ENCODE measurements around the gene FLVCR2. TPM values are rescaled to one million over a fixed set of nuclear protein-coding genes. Genes with fewer than 3 reads are reported as not detected.

FLVCR2 gene
- polyA plus RNA-seq, 4 donors: 5.3 to 7.5 (median 5.5) TPM

DNA sequence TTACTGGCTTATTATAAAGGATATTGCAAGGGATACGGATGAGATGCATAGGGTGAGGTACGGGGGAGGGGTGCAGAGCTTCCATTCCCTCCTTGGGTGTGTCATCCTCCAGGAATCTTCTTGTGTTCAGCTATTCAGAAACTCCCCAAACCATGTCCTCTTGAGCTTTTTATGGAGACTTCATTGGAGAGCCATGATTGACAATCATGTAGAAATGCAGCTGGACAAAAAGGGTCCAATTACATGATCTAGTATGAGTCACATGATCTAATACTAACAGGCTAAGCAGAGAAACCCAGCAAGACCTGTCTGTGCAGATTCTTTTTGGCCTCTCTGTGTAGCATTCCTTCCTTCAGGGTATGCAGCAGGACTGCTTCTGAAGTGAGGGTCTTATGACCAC, 23.9 kb upstream of the FLVCR2 start:
- no peak for DNase-seq (ENCODE audit: low read depth in 4 of 4, low spot score in 3 of 4)

DNA sequence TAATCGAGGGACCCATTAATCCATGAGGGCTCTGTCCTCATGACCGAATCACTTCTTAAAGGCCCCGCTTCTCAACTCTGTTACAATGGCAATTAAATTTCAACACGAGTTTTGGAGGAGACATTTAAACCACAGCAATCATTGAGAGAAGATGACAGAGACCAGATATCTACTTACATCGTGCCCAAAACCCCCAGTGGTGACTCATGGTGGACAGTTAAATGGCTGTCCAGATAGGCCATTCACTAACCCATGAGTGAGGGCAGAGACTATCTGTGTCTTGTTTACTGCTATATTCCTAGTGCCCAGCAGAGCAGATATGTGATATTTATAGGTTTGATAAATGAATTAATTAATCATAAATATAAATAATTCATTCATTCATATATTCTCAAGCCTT, 20.0 kb upstream of the FLVCR2 start:
- DNase-seq (ENCODE audit: low read depth in 4 of 4, low spot score in 3 of 4): no peak

DNA sequence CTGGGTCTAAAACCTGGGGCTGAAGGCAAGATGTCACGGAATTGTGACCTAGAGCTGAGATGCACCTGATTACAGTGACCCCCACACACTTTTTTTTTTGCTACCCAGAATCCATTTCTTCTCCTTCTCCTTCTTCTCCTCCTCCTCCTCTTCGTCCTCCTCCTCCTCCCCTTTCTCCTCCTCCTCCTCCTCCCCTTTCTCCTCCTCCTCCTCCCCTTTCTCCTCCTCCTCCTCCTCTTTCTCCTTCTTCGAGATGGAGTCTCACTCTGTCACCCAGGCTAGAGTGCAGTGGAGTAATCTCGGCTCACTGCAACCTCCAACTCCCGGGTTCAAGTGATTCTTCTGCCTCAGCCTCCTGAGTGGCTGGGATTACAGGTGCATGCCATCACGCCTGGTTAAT, 19.4 kb upstream of the FLVCR2 start:
- no peak for DNase-seq (ENCODE audit: low read depth in 4 of 4, low spot score in 3 of 4)

DNA sequence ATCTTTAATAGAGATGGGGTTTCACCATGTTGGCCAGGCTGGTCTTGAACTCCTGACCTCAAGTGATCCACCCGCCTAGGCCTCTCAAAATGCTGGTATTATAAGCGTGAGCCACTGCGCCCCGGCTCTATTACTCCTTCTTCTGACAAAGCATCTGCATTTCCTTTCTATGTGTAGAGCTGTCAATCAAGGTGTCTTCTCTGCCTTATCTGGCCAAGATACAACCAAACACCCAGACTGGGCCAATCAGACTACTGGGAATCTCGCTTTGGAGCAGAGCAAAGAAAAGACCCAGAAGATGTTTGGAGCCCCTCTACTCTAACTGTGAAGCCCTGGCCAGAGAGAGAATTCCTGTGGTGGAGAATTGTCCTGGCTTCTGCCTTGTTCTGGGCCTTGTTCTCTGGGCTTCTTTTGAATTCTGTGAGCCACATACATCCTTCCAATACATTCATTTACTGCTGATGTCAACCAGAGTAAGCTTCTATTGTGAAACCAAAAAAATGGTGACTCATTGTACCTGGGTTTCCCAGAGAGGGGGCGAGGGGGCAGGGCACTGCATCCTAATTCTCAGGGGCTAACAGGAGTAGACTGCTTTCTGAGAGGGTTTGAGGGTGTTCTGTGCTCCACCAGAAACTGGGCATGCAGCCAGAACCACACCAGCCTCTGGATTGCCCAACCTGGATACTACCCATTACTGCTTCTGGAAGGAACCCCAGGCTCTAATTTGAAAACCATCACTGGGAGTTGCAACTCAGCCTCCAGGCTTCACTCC, 18.8 kb upstream of the FLVCR2 start:
- DNase-seq (ENCODE audit: low read depth in 4 of 4, low spot score in 3 of 4): no peak

DNA sequence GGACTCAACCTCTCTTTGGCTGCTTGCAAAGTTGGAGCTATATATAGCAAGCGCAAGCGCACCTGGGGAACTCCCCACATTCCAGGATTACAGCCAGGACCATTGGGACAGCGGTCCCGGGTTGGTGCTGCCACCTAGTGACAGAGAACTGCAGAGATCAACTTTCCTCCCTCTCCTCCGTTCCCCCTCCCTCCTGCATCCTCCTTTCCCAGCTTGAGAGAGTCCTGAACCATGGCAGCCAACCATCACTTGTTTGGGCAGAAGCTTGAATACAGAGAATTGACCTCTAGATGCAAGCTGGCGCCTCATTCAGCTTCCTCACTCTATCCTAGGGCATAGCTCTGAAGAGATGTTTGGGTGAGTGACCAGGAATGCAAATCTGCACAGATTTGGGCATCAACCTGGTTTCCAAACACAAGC, 17.4 kb upstream of the FLVCR2 start:
- peak; percentile 60 to 73 (median 68) for DNase-seq (ENCODE audit: low read depth in 4 of 4, low spot score in 3 of 4)

DNA sequence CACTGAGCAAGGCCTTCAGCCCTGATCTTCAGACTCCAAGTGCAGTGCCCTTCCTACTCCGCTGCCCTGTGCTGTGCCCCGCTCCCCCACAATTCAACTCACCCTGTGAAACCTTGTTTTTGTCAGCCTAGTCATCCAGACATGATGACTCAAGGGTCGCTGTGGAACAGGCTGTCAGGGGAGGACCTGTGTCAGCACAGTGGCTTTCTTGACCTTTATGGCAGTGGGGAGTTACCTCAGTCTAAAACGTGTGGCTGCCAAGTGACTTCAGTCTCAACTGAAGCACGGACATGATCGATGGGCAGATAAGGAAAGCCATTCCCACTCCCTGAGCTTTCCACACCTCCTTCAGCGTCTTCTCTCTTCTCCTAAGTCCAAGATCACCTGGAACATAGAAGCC, 16.3 kb upstream of the FLVCR2 start:
- no peak for DNase-seq (ENCODE audit: low read depth in 4 of 4, low spot score in 3 of 4)

DNA sequence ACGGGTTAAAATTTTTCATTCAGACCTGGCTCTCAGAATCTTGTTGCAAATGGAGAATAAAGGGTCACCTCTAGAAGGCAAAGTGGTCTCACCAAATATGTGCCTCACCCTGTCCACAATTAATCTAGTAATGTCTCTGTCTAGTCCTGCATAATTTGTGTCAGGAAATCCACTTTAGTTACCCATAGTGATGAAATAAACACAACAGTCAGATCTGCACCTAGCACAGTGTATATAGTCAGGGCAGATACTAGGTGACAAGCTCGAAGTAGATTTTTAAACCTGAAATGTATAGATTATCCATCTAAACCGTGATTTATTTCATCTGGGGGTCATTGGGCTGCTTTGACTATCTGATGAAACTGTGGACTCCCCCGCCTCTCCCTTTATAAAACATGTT, 15.9 kb upstream of the FLVCR2 start:
- DNase-seq (ENCODE audit: low read depth in 4 of 4, low spot score in 3 of 4): no peak

DNA sequence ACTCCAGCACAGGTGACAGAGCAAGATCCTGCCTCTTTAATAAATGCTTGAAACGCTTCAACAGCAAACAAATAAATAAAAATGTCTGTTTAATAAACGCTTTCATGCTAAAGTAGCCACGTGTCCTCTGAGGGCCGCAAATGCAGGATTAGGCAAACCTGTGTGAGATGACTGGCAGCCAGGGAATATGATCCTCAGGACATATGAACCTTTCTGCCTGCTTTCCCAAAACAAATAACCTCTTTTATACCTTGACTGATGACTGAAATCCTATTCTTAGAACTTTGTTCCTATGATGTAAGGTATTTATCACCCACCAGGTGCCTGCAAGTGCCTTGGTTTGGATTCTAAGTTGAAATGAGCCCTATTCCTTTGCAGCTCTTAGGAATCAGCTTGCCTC, 14.5 kb upstream of the FLVCR2 start:
- no peak for DNase-seq (ENCODE audit: low read depth in 4 of 4, low spot score in 3 of 4)

DNA sequence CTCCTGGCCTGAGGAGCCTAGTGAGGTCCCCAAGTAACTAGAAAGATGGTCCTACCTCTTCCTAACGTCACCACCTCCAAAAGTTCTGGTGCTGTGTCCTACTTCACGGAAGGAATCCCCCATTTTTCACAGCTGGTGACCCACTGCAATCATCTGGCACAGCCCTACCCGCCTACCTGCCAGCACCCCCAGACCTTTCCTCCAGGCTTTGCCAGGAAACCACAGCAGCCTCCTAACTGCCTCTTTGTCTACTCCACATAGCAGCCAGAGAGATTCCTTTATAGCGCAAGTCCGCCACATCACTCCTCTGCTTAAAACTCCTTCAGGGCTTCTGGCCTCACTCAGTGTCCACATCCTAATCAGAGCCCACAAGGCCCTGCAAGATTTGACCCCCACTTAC, 13.4 kb upstream of the FLVCR2 start:
- DNase-seq (ENCODE audit: low read depth in 4 of 4, low spot score in 3 of 4): no peak

DNA sequence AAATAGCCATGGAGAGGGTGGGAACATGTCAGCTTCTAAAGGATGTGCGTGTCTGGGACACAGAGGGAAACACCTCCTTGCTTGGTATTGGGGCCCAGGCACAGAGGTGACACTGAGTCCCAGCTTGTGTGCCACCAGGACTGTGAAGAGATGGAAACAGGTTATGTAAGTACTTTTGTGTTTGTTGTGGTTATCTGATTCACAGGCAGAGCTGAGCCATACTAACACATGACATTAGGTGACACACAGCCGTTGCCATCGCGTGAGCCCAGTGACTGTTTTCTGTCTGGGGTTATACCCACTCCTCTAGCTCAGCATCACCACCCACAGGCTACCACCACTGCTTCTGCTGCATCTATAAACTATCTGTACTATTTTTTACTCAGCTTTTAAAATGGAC, 12.1 kb upstream of the FLVCR2 start:
- no peak for DNase-seq (ENCODE audit: low read depth in 4 of 4, low spot score in 3 of 4)

DNA sequence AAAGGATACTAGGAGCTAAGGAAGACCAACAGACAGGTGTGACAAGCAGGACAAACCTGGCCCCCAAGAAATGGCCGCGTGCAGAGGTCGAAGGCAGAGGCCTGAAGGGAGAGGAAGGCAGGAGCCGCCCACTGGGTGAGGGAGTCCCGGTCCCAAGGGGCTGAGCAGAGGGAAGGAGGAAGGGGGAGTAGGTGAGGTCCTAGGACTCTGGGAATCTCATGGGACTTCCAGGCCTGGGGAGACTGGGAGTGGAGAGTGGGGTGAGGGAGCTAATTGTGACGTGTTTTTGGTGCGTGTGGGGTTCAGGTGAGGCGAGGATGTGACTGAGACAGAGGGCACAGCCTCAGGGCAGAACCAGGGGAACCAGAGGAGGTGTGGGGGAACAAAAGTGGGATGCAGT, 11.7 kb upstream of the FLVCR2 start:
- no peak for DNase-seq (ENCODE audit: low read depth in 4 of 4, low spot score in 3 of 4)

DNA sequence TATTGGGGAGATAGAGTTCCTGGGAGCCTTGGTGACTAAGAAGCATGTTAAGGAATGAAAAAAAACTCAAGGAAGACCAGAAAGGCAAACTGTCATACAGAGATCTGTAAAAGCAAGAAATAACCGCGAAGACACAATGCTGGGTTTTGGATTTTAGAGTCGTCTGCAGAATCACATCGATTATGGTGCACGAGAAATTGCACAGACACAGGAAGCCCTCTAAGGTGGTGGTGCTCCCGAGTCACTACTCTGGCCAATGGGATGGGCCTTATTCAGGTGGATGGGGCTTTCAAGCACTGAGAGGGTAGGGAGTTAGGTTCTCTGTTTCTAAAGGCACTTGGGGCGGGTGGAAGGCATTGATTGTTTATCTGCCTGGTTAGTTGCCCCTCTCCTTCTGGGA, 10.3 kb upstream of the FLVCR2 start:
- DNase-seq (ENCODE audit: low read depth in 4 of 4, low spot score in 3 of 4): no peak

DNA sequence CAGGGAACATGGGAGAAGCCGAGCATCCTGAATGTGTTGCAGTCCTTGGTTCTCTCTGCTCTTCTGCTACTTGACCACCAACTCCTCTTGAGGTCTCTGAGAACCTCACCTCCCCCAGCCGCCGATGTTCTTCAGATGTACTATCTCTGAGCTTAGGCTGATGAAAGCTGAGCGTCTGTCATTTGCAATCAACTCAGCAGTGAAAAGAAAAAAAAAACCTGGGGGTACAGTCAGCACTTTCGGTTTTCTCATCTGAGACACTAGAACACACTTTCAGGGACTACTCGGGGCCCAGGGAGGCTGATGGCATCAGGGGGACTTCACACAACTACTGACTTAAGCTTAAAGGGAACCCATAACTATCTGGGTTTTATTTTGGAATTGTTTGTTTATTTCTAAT, 9.6 kb upstream of the FLVCR2 start:
- DNase-seq (ENCODE audit: low read depth in 4 of 4, low spot score in 3 of 4): no peak

DNA sequence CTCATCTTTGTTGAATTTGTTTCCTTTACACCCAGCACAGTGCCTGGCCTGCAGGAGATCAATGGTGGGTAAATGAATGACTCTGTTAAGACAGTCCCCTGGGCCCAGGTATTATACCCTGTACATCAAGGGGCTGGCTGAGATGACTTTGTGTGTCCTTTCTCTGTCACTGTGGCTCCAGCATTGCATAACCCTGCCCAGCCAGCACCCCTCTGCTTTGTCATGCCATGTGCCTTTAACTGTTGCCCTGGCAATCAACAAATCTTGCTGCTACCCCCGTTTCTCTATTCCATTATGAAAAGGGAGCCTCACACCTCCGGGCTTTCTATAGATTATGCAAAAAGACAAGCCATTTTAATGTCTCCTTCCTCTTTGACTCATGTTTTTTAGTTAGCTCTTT, 7.6 kb upstream of the FLVCR2 start:
- DNase-seq (ENCODE audit: low read depth in 4 of 4, low spot score in 3 of 4): no peak

DNA sequence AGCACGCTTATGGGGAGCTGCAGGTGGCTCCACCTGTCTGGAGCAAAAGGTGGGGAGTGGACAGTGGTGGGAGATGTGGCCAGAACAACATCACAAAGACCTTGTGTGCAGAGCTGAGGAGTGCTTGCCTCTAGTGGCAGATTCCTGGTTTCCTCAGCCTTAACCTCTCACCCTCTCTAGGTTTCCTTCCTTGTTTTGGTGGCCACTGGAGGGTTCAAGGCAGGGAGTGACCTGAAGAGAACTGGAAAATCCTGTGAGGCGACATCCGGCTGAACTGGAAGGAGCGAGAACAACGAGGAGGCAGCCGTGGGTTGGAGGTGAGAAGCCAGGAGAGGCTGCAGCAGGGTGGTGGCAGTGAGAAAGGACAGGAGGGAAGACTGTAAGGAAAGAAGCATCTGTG, 6.3 kb upstream of the FLVCR2 start:
- DNase-seq (ENCODE audit: low read depth in 4 of 4, low spot score in 3 of 4): no peak

DNA sequence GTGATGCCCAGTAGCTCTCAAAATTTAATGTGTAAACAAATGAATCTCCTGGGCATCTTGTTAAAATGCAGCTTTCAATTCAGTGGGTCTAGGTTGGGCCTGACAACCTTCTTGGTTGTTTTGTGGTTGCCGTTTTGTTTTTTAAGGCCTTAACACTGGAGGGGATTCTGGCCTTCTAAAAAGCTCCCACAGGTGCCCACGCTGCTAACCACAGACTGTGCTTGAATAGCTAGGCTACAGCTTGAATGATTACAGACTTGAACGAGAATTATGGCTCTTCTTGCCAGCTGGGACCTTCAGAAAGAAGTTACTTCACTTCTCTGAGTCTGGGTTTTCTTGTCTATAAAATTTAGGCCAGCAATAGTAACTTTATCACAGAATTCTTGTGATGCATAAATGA, 1.3 kb upstream of the FLVCR2 start:
- no peak for DNase-seq (ENCODE audit: low read depth in 4 of 4, low spot score in 3 of 4)

DNA sequence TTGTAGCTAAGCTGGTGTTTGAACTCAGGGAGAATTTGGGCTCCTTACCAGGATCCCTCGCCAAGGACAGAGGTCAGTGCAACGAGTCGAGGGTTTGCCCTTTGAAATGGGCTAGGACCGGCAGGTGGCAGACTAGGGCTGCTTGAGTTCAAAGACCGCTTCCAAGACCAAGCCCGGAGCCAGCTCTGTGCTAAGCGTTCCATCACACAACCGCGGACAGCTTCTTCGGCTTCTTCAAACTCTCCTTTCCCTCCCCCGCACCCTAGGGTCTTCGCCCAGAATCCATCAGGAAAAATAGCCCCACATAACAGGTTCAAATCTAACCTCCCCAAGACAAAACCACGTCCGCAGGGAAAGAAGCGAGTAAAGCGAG, 705 bp upstream of the FLVCR2 start:
- peak; percentile 67 to 69 (median 69) for DNase-seq (ENCODE audit: low read depth in 4 of 4, low spot score in 3 of 4)

DNA sequence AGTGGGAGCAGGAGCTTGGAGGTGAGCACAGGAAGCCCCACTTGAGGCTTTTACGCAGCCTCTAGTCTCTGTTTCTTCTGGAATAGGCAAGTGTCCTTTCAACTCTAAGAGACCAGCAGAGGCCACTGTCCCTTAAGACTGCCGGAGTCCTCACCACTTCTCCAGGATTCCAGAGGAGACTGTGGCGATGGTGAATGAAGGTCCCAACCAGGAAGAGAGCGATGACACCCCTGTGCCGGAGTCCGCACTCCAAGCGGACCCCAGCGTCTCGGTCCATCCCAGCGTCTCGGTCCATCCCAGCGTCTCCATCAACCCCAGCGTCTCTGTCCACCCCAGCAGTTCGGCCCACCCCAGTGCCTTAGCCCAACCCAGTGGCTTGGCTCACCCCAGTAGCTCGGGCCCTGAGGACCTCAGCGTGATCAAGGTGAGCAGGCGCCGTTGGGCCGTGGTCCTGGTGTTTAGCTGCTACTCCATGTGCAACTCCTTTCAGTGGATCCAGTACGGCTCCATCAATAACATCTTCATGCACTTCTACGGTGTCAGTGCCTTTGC, 442 bp downstream of the FLVCR2 start:
- DNase-seq (ENCODE audit: low read depth in 4 of 4, low spot score in 3 of 4): peak in 3 of 4 donors; percentile 20 to 36 (median 33)

DNA sequence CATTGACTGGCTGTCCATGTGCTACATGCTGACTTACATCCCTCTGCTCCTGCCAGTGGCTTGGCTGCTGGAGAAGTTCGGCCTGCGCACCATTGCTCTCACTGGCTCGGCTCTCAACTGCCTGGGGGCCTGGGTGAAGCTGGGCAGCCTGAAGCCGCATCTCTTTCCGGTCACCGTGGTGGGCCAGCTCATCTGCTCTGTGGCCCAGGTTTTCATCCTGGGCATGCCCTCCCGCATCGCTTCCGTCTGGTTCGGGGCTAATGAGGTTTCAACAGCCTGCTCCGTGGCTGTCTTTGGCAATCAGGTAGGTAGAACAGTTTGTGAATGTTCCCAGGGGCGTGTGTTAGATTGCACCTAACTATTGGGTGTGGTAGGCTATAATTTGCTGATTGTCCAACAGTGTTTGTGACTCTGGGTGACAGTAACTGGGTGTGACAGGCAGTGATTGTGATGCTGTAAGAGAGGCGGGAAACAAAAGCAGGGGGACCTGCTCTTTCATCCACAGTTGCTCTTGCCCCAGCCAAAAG, 981 bp downstream of the FLVCR2 start:
- DNase-seq (ENCODE audit: low read depth in 4 of 4, low spot score in 3 of 4): no peak

DNA sequence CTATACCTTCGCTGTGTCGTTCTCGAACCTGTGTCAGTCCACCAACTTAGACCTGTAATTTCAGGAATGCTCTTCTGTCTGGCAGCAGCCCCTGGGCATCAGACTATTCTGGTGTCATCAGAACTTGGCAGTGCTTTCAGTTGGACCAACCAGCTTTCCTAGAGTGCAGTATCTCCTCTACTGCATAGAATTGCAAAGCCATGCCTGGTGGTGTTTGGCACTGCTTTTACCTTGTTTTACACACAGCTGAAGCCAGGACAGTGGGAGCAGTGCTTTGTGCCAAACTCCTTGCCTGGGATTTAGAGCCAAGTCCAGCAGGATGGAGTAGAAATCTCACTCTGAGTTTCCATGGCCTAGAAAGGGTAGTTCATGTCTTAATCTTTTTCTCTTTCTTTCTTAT, 1.5 kb downstream of the FLVCR2 start:
- DNase-seq (ENCODE audit: low read depth in 4 of 4, low spot score in 3 of 4): no peak

DNA sequence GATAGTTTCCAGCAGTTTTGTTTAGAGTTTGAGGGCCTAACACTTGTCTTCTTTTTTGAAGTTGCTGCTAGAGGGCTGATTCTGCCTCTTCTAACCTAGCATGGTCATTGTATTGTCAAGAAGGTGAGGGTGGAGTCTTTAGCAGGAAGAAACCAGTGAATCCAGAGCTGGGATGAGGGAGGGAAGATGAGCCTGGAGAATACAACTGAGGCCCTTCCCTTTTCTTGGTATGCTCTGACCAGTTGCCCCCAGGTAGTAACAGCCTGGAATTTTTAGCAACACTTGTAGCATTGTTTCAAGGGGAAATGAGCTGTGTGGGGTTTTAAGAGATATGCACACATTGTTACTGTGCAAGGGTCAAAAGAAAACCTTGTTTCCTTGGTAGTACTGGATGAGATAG, 9.0 kb downstream of the FLVCR2 start:
- no peak for DNase-seq (ENCODE audit: low read depth in 4 of 4, low spot score in 3 of 4)

DNA sequence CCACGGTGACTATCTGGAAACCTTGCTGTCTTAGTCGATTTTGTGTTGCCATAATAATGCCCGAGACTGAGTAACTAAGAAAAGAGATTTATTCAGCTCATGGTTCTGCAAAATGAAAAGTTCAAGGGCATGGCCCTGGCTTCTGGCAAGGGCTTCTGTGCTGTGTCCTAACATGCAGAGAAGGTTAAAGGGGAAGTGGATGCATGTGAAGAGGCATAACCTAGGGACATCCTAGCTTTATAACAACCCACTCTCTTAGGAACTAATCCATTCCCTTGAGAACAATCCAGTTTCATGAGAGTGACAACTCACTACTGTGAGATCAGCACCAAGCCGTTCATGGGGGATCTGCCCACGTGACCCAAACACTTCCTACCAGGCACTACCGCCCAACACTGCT, 11.5 kb downstream of the FLVCR2 start:
- no peak for DNase-seq (ENCODE audit: low read depth in 4 of 4, low spot score in 3 of 4)
